Suprapubic skin (tissue), 4 donors: ENCODE measurements around the gene NCKAP5. TPM values are rescaled to one million over a fixed set of nuclear protein-coding genes. Genes with fewer than 3 reads are reported as not detected.

Experiments used
- DNase-seq, 2 donors: peaks; one replicate each; pipeline ENCODE4 v3.0.0-alpha.2; 2019; ENCODE audit warnings: low spot score in 2 of 2
- H3K27ac ChIP-seq: fragments of 200-600 bp; sonication (generic); one replicate; pipeline ENCODE4 v1.5.1; 2019
- H3K27me3 ChIP-seq: fragments of 200-600 bp; sonication (generic); one replicate; pipeline ENCODE4 v1.5.1; 2019
- H3K36me3 ChIP-seq: fragments of 200-600 bp; sonication (generic); one replicate; pipeline ENCODE4 v1.5.1; 2019
- H3K4me1 ChIP-seq: fragments of 200-600 bp; sonication (generic); one replicate; pipeline ENCODE4 v1.5.1; 2019
- H3K4me3 ChIP-seq: fragments of 200-600 bp; sonication (generic); one replicate; pipeline ENCODE4 v1.5.1; 2019; ENCODE audit warnings: mild to moderate bottlenecking
- H3K9me3 ChIP-seq: fragments of 200-600 bp; sonication (generic); one replicate; pipeline ENCODE4 v1.5.1; 2019
- CTCF ChIP-seq, 2 donors: fragments of 200-600 bp in 1 of 2; fragments of 450-650 bp in 1 of 2; sonication (generic) in 1 of 2; IDR thresholded peaks; one replicate each; pipeline ENCODE4 v1.5.1; 2016 to 2019; ENCODE audit warnings: antibody characterized with exemption in 2 of 2, mild to moderate bottlenecking in 1 of 2, moderate library complexity in 1 of 2
- EP300 ChIP-seq: sonication (generic); formaldehyde crosslinking; IDR thresholded peaks from one replicate; pipeline ENCODE4 v1.6.1; 2017; ENCODE audit warnings: antibody characterized with exemption
- POLR2A ChIP-seq, 2 donors: fragments of 450-650 bp; IDR thresholded peaks; one replicate each; pipeline ENCODE4 v1.6.1; 2017; ENCODE audit warnings: antibody characterized with exemption in 2 of 2, mild to moderate bottlenecking in 2 of 2, moderate library complexity in 2 of 2
- POLR2AphosphoS5 ChIP-seq, 3 donors: sonication (generic); formaldehyde crosslinking; IDR thresholded peaks; one replicate each; pipeline ENCODE4 v1.6.1; 2017; ENCODE audit warnings: antibody characterized with exemption in 3 of 3
- WGBS: methylation state at CpG from one replicate; pipeline ENCODE4 v1.1.5; 2018; 5-methylcytosine and 5-hydroxymethylcytosine counted together
- total RNA-seq, 4 donors: library from RNA; depleted of rRNA; stranded (reverse); fragments of >200 nt; gene quantifications; one replicate each; pipeline ENCODE4 v1.1.0, GENCODE V29; 2016

The NCKAP5 gene
- total RNA-seq, 4 donors from 2014 or later = 2.8 to 6.4 (median 4.2) TPM

GRCh38 chr2:133142087-133142486, 426.2 kb downstream of the NCKAP5 start:
- 96% methylated on average over 3 of the region's 3 CpGs for WGBS
- Histone ChIP-seq H3K4me1 (no peaks in the 10 kb centered on the region), H3K27ac (no peak overlapping the region), H3K27me3 (no peaks in the 10 kb centered on the region), H3K9me3 (no peaks in the 10 kb centered on the region), H3K4me3 (no peak overlapping the region), H3K36me3 (no peaks in the 10 kb centered on the region)
- DNase-seq = no peak
- TF ChIP-seq POLR2A (IDR thresholded peaks at IDR 0.05) (no peak), EP300 (no peak), CTCF (IDR thresholded peaks at IDR 0.05) (no peak), POLR2AphosphoS5 (IDR thresholded peaks at IDR 0.05) (no peak)

DNA sequence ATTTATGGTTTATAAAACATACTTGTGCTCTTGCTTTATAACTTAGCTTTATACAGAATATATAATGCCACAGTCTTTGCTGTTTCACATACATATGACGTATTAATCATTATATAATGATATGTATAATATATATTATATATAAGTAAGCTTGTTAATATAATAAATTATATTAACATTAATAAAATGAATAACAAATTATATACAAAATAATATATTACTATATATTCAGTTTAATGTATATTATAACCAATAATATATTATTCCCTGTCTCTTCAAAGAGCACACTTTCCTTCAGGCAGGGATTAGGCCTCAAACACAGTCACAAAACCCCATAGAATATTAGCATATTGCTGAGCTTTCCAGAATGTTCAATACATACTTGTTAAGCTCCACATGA, 427.6 kb downstream of the NCKAP5 start:
- Histone ChIP-seq H3K9me3 (no peaks in the 10 kb centered on the region), H3K27me3 (no peaks in the 10 kb centered on the region), H3K27ac (no peak overlapping the region), H3K4me1 (no peaks in the 10 kb centered on the region), H3K36me3 (no peaks in the 10 kb centered on the region), H3K4me3 (no peak overlapping the region)
- no peak for TF ChIP-seq CTCF (IDR thresholded peaks at IDR 0.05)
- no peak for TF ChIP-seq EP300
- TF ChIP-seq POLR2AphosphoS5 (IDR thresholded peaks at IDR 0.05) = no peak
- no peak for TF ChIP-seq POLR2A (IDR thresholded peaks at IDR 0.05)
- no peak for DNase-seq
- 93% methylated on average over 1 of the region's 1 CpG for WGBS

DNA sequence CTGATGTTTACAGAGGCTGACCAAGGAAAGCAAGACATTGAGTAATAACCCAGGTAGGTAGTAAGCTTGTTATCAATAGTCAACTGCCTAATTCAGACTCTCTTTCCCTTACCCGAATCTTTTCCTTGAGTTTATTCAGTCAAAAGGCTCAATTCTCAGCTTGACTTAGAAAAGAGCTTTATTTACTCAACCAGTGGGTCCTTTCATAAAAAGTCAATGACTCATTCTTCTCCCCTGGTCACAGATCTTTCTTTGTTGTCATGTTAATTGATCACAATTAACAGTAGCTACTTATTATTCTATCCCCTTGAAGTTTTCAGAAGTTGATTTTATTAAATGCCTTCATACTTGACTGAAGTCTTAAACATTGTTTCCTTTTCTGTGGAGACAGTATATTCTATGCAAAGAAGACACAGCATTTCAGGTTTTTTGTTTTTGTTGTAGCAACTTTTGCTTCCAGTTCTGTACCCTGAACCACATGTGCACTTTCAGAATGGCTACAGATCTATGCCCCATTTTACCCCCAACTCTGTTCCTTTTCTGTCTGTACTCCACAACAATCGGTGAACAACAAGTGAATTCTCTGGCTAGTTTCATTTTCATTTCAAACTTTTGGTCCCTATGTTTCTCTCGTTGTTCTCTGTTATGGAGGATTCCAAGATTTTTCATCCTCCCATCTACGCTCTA, 428.3 kb downstream of the NCKAP5 start:
- 84% methylated on average over 4 of the region's 4 CpGs for WGBS
- no peak overlapping the region for H3K27ac ChIP-seq
- TF ChIP-seq EP300 = no peak
- TF ChIP-seq POLR2A (IDR thresholded peaks at IDR 0.05) = no peak
- H3K4me1 ChIP-seq = no peaks in the 10 kb centered on the region
- H3K4me3 ChIP-seq = no peak overlapping the region
- no peak for DNase-seq
- no peaks in the 10 kb centered on the region for H3K36me3 ChIP-seq
- no peaks in the 10 kb centered on the region for H3K27me3 ChIP-seq
- no peaks in the 10 kb centered on the region for H3K9me3 ChIP-seq

GRCh38 chr2:133138693-133139092, 429.6 kb downstream of the NCKAP5 start:
- Histone ChIP-seq H3K36me3 (no peaks in the 10 kb centered on the region), H3K9me3 (no peaks in the 10 kb centered on the region), H3K4me1 (no peaks in the 10 kb centered on the region), H3K4me3 (no peak overlapping the region), H3K27me3 (no peaks in the 10 kb centered on the region), H3K27ac (no peak overlapping the region)
- WGBS = 85% methylated on average over 4 of the region's 4 CpGs
- no peak for DNase-seq
- TF ChIP-seq CTCF (IDR thresholded peaks at IDR 0.05) (no peak), EP300 (no peak), POLR2A (IDR thresholded peaks at IDR 0.05) (no peak), POLR2AphosphoS5 (IDR thresholded peaks at IDR 0.05) (no peak)

GRCh38 chr2:133135035-133135654, 433.1 kb downstream of the NCKAP5 start:
- DNase-seq = no peak
- TF ChIP-seq POLR2A (IDR thresholded peaks at IDR 0.05) (no peak), EP300 (no peak), POLR2AphosphoS5 (IDR thresholded peaks at IDR 0.05) (no peak), CTCF (IDR thresholded peaks at IDR 0.05) (no peak)
- Histone ChIP-seq H3K27me3 (no peaks in the 10 kb centered on the region), H3K9me3 (no peaks in the 10 kb centered on the region), H3K27ac (no peak overlapping the region), H3K4me3 (no peak overlapping the region), H3K4me1 (no peaks in the 10 kb centered on the region), H3K36me3 (no peaks in the 10 kb centered on the region)
- WGBS = 86% methylated on average over 10 of the region's 10 CpGs
